ENCODE data around the gene SMG6.

The SMG6 gene

DNA sequence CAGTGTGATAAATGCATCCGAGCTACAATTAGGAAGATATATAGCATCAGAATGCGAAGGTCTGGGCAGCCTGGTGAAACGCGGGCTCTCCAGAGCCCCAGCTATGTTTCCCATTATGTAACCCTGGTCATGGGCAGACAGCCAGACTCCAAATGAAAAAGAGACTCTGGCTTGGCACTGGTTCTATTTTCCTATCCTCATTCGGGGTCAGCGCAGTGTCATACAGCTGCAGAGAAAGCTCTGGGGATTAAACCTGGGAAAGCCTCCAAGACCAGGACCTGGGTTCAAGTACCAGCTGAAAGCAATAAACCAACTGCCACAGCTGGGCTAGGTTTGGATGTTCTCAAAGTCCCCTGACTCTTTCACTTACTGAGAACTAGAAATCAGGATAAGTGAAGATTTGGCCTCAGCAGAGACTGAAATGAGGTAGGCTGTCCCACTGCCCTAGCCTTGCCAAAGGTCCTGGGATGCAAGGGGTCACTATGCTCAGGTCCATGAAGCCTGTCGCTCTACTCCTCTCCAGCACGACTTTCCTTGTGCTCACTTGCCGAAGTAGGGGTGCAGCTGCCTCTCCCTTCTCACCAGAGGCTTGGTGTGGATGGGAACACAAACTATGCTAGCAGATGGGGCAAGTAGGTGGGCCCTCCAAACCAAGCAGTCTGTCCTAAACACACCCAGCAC, 123.8 kb downstream of the SMG6 start:
- in situ Hi-C loops (cut with MboI; ENCODE audit: low sequenced_read_pairs, unreplicated experiment), result no loop called here
- TF ChIP-seq, protein P1, sequence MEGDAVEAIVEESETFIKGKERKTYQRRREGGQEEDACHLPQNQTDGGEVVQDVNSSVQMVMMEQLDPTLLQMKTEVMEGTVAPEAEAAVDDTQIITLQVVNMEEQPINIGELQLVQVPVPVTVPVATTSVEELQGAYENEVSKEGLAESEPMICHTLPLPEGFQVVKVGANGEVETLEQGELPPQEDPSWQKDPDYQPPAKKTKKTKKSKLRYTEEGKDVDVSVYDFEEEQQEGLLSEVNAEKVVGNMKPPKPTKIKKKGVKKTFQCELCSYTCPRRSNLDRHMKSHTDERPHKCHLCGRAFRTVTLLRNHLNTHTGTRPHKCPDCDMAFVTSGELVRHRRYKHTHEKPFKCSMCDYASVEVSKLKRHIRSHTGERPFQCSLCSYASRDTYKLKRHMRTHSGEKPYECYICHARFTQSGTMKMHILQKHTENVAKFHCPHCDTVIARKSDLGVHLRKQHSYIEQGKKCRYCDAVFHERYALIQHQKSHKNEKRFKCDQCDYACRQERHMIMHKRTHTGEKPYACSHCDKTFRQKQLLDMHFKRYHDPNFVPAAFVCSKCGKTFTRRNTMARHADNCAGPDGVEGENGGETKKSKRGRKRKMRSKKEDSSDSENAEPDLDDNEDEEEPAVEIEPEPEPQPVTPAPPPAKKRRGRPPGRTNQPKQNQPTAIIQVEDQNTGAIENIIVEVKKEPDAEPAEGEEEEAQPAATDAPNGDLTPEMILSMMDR (IDR thresholded peaks at IDR 0.05; ENCODE audit: borderline replicate concordance, control extremely low read depth, extremely low read depth, insufficient read depth, missing control alignments), result no peak
- no peak for DNase-seq (ENCODE audit: low spot score)

DNA sequence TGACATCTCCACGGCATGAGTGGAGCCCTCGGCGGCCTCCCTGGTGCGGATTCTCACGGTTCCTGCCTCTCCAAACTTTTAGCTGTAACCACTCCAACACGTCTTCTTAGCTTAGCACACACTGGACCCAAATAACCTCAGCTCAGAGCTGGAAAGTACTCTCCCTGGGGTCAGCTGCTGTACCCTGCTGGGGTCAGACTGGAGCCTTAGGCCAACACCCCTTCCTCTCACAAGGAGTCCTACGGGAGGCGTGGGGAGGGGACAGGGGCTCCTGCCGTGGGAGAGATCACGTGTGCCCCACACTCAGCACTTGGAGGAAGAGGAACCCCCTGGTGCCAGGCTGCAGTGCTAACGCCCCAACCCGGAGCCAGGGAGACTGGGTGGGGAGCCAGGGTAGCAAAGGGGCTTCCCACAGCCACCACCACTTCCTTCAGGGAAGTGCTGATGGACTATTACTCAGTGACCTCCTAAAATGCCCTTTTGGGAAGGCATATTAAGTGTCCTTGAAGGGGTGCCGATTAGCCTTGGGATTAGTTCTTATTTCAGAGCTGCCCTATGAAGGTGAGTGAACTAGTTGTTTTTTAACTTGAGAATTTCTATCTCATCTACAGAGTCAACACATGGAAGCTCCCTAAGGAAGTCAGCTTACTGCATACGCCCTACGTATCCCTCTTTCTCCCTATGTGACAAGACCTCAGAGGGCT, 124.6 kb downstream of the SMG6 start:
- in situ Hi-C loops (cut with MboI; ENCODE audit: low sequenced_read_pairs, unreplicated experiment), result no loop called here
- TF ChIP-seq, protein P1 (IDR thresholded peaks at IDR 0.05; ENCODE audit: borderline replicate concordance, control extremely low read depth, extremely low read depth, insufficient read depth, missing control alignments), result no peak
- no peak for DNase-seq (ENCODE audit: low spot score)

DNA sequence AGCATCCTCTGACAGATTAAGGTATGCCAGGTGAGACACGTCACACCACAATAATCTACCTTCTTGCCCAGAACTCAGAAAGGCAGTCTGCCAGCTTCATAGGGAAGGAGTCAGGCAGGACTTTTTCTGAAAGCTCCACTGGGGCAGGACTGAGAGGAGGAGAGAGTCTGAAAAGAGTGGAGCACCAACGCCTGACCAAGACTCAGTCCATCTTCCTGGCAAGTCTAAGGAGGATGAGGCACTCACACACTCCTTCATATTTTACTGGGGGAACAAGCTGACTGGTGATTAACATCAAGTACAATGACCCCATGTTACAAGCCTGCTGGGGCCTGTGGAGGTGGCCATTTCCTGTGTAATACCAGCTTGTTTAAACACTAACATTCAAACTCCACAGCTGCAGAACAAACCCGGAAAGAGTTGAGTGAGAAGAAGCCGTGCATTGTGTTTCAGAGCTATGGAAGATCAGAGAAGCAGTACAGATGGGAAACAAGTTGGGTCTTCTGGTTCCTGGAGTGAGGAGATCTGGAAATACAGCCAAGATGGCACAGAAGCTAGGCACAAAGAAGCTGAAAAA, 126.3 kb downstream of the SMG6 start:
- in situ Hi-C loops (cut with MboI; ENCODE audit: low sequenced_read_pairs, unreplicated experiment), result no loop called here
- DNase-seq (ENCODE audit: low spot score), result no peak
- TF ChIP-seq, protein P1 (IDR thresholded peaks at IDR 0.05; ENCODE audit: borderline replicate concordance, control extremely low read depth, extremely low read depth, insufficient read depth, missing control alignments), result no peak

DNA sequence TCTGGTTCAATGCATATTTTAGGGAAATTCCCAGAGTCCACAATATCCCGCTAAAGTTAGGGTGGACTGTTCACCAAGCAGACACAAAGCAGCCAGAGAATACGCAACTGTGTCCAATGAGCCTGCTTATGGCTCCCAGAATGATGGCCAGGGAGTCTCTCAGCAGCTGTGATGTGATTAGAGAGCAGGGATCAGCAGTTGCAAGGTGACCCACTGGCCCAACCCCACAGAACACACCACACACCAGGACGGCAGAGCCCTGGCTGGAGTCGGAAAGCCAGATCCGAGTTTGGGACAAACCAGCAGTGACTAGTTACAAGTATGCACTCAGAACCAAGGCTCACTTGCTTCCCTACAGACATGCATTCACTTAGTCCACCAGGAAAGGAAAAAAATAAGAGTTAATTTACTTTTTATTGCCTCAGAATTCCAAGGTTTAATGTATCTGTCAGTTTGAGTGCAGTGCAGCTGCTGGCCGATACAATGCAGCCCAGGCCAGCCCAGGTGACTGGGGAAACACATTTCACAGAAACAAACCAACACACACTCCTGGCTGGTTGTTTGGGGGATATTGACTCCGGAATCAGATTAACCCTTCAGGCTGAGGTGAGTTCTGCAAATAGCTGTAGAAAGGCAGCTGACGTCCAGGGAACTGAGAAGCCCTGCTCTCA, 127.0 kb downstream of the SMG6 start:
- TF ChIP-seq, protein P1 (IDR thresholded peaks at IDR 0.05; ENCODE audit: borderline replicate concordance, control extremely low read depth, extremely low read depth, insufficient read depth, missing control alignments), result no peak
- DNase-seq (ENCODE audit: low spot score), result no peak
- in situ Hi-C loops (cut with MboI; ENCODE audit: low sequenced_read_pairs, unreplicated experiment), result no loop called here

DNA sequence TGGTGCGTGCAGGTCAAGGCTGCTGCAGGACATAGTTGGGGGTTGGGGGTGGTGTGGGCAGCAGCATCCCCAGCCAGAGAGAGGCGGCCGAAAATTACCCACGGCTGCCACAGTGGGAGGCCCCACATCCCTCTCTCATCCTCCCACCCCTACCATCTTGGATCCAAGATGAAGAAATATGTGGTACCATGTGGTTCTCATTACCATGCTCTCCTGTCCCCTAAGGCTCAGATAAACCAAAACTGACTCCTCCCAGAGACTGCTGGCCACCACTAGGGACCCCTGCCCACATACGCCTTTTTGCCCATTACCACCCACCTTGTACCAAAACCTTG, 128.3 kb downstream of the SMG6 start:
- TF ChIP-seq, protein P1 (IDR thresholded peaks at IDR 0.05; ENCODE audit: borderline replicate concordance, control extremely low read depth, extremely low read depth, insufficient read depth, missing control alignments), result no peak
- no peak for DNase-seq (ENCODE audit: low spot score)
- in situ Hi-C loops (cut with MboI; ENCODE audit: low sequenced_read_pairs, unreplicated experiment), result no loop called here

DNA sequence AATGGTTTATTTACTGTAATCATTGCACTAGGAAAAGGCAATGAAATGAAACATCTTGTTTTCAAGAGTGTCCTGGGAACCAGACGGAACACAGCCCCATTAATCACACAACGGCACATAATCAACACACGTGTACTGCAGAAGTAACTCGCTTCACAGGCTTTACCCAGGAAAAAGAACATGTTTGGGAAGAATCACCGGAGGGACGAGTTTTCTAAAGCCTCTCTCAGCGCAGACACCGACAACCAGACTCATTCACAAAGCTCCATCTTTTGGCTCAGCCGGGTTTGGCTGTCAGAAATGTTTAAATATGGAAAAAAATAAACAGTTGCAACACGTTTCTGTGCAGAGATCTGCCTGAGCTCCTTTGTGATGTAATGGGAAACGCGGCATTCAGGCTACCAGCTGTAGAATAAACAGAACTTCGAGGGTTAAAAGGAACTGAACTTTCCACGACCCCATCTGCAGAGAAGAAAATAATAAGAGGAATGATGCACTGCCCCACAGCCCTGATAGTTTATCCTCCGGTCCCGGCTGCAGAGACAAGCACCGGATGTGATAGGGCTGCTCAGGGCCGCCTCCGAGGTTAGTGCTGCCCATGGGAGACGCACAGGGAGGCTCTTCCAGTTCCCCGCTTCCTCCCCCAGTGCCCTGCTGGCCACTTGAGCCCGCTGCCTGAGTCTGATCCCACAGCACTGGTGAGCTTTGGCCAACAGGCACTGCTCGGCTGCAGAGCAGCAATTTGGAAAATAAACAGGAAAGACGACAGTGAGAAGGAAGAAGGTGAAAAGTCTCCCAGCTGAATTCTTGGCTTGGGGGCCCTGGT, 128.9 kb downstream of the SMG6 start:
- no peak for DNase-seq (ENCODE audit: low spot score)
- in situ Hi-C loops (cut with MboI; ENCODE audit: low sequenced_read_pairs, unreplicated experiment), result no loop called here
- TF ChIP-seq, protein P1 (IDR thresholded peaks at IDR 0.05; ENCODE audit: borderline replicate concordance, control extremely low read depth, extremely low read depth, insufficient read depth, missing control alignments), result no peak

Data from GM13976 (cell line).